HG03108 (cell line): ENCODE results near the gene KIAA1328.
"Not testable (repeated sequence)": the region's sequence is repeated elsewhere in the genome, so short reads cannot be mapped to it uniquely, and the experiment has no call there.

Experiments
- ATAC-seq: cut with Tn5 transposase; IDR thresholded peaks from one replicate; pipeline ENCODE4 v1.9.1; 2021; ENCODE audit warnings: moderate library complexity; ENCODE audit not compliant: unreplicated experiment

Gene KIAA1328

DNA sequence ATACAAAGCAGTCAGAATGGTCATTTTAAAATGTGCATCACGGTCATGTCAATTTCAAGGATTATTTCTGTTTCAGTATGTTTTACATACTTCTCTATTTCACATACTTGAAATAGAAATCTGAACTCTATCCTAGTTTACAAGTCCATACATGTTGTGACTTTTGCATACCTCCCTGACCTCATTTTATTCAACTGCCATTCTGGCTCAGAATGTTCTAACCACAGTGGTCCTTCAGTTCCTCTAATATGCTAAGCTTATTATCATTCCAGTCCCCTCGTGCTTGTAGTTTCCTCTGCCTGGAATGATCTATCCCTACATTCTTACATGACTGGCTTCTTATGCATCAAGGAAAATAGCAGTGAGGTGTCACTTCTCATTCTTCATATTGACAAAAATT, 295.6 kb downstream of the KIAA1328 start:
- ATAC-seq: no peak

DNA sequence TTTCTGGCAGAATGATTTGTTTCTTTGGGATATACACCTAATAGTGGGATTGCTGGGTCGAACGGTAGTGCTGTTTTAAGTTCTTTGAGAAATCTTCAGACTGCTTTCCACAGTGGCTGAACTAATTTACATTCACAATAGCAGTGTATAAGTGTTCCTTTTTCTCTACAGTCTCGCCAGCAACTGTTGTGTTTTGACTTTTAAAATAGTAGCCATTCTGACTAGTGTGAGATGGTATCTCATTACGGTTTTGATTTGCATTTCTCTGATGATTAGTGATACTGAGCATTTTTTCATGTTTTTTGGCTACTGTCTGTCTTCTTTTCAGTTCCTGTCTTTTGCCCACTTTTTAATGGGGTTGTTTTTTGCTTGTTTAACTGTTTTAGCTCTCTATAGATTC, 306.2 kb downstream of the KIAA1328 start:
- no peak for ATAC-seq

DNA sequence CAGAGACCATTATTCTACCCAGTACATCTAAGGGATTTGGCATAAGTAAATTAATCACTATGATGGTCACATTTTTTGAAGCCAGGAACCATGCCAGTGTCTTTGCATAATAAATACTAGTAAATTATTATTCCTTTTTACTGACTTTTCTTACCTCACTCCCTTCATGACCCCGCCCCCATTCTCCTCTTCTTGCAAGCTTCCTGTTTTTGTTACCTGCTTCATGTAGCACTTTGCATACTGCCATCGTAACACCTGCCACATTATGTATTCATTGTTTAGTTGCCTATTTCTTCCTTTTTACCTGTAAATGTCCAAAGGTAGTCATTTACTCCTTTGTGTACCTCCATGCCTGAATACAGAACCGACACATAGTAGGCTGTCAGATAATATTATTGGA, 309.5 kb downstream of the KIAA1328 start:
- no peak for ATAC-seq

DNA sequence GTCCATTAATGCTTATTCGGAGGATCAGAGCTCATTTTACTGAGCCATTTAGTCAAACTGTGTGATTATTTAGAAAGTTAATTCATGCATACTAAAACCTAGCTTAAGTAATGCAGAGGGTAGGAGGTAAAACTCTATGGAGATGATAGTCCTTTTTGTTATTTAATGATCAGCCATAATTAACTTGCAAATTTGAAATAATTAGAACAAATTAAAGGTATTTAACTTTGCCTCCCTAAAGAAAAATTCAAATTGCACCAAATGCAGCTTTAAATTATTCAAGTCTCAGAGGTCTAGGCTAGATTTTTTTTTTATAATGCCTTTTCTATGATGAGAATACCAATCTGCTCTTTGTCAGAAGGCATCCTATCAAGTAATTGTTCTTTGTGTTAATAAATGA, 310.9 kb downstream of the KIAA1328 start:
- ATAC-seq: no peak

DNA sequence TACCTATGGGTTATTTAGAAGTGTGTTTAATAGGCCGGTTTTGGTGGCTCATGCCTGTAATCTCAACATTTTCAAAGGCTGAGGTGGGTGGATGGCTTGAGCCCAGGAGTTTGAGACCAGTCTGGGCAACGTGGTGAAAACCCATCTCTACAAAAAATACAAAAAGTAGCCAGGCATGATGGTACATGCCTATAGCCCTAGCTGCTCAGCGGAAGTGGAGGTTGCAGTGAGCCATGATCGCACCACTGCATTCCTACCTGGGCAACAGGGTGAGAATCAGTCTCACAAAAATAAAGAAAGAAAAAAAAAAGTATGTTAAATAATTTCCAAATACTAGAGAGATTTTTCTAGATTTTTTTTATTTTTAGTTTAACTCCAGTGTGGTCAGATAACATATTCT, 316.0 kb downstream of the KIAA1328 start:
- no peak for ATAC-seq

DNA sequence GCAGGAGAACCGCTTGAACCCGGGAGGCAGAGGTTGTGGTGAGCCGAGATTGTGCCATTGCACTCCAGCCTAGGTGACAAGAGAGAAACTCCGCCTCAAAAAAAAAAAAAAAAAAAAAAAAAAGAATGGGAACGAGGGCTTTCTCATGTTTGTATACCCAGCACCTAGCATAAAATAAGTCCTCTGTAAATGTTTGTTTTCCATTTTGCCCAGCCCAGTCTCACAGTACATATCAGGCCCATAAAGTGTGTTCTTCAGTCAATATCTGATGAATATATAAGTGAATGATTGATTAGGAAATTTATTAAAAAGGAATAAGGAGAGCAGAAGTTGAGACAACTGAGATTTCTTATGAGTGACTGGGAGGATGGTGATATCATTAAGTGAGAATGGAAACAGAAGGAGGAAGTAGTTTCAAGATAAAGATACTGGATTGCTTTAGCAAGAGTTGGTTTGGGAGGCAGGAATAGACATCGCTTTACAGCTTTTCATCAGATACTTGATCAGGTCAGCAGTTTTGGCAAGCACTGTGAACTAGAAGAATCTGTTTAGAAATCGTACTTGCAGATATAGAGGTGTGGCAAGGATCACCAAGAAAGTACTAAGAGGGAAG, 327.5 kb downstream of the KIAA1328 start:
- no peak for ATAC-seq

DNA sequence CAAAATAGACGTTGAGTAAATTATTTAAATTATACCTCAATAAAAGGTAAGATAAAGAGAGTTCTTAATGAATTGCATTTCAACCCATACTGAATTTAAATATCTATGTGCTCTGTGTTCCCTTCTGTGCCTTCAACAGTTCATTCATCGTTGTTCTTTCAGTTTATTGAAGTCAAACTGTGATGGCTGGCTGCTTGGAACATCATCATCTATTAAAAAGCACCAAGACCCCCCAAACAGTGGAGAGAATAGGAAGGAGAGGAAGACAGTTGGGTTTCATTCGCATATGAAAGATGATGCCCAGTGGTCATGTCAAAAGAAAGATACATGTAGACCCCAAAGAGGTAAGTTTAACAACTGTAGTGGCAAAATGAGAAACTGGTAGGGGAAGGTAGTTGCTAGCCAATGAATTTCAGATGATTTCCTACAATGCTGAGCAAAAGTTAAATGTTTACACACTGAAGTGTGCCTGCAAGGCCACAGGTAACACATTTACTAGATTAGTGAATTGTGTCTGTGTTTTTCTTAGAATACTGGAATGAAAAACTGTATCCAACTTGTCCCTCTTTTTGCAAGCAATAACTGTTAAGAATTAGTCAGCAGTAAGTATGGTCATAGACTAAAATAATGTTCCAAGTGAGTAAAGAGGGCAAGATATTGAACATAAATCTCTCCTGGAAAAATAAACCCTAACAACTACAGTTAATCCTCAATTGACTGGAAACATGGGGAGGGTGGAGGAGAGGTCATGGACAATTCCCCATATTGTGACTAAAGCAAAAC, 331.3 kb downstream of the KIAA1328 start:
- ATAC-seq: no peak

DNA sequence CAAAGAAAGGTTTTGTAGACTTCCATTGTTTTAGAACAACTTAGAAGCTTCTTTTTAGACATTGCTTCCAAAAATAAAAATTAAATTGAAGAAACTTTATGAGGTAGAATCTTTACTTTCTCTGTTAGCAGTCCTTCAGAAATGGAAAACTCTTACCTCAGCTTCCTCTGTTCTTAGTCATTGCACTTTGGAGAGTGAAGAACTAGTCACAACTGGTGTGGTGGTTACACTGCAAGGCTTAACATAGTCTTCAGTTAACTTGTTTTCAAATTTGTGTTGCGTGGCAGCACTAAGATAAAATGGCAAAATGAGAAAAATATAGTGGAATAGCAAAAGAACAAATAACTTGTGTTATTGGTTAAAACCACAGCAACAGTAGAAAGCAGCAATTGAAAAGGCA, 332.6 kb downstream of the KIAA1328 start:
- no peak for ATAC-seq

DNA sequence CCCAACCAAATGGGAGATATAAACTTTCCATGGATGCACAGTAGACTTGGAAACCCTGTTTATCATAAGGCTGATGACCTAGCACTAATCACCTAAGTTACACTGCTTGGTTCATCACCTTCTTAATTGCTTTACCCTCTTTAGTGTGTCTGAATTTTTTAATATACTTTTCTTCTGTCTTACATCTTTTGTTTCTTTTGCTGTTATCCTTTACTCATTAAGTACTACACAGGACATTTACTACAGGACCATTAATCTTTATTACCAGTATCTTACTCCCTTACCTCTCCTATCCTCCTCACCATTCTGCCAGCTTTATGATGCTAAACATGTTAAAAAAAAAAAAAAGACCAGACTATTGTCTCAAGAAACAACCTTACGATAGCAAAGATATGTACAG, 333.6 kb downstream of the KIAA1328 start:
- no peak for ATAC-seq

DNA sequence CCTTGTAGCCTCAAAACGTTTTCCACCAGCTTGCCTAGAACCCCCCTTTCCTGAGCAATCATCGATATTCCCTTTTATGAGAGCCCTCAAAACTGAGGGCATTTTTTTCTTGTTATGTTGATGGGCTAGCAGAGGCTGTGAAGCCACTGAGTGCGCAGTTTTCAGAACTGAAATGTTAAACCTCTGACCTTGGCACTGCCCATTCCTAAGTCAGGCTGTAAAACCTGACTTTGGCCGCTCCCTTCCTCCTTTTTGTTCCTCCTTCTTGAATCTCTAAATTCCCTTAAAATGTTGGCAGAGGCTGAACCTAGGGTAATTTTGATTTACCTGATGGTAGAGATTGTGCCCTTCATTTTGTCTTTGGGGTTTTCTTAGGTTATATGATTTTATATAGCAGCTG, 334.2 kb downstream of the KIAA1328 start:
- ATAC-seq: no peak

DNA sequence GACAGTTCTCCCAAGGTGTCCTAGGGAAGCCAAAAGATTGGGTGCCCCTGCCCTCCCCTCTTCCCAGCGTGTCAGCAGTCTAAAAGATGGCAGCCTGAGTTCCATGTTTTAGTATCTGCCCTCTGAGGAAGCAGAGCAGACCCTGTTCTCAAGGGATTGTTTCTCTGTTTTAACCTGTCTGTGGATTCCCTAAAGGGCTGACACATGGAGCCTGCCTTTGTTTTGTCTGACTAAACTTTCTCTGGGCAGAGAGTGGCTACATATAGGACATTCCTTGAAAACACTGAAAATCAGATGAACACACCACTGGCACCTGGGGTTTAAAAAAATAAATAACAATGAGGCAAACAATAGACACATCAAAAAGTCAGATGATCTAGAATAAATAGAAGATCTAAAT, 337.6 kb downstream of the KIAA1328 start:
- ATAC-seq: no peak

DNA sequence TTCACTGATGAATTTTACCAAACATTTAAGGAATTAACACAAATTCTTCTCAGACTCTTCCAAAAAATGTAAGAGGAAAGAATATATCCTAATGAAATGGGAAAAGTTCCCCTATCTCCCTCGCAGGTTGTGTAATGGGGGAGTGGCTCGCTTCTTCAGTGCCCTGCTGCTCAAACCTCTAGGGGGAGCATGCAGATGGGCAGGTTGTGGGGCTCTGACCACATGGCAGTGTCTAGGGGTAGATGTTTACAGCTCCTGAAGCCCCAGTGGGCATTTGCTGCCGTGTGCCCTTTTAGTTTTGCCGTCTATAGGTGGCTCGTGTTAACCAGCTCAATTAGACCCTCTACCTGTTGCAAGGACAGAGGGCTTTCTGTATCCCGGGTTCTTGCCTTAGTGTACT, 338.0 kb downstream of the KIAA1328 start:
- not testable (repeated sequence) for ATAC-seq

DNA sequence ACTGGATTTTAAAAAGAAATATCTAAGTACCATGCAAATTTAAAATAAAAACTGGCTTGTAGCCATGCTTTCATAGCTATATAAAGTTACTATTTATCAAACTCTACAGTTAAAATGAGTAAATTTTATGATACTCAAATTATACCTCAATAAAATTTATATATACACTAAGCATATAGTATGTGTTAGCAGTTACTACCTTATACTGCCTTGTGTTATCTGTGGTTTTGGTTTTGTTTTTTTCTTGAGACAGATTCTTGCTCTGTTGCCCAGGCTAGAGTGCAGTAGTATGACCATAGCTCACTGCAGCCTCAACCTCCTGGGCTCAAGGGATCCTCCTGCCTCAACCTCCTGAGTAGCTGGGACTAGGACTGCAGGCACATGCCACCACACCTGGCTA, 342.1 kb downstream of the KIAA1328 start:
- ATAC-seq: no peak

DNA sequence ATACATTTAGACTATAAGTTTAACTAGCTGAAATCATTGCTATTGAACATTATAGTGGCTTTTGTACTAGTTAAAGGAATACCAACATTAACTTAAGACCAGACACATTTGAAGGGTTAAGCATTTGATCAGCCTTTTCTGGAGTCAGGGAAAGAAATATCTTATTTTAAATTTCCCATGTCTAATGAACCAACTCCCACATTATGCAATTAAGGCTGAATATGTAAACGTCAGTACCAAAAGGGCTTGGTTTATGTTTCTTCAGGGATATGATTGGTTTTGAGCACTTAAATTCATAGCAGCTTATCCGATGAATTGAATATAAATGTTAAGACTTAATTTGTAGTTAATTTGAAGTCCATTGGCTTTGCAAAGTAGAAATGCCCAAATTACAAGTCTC, 344.5 kb downstream of the KIAA1328 start:
- no peak for ATAC-seq

DNA sequence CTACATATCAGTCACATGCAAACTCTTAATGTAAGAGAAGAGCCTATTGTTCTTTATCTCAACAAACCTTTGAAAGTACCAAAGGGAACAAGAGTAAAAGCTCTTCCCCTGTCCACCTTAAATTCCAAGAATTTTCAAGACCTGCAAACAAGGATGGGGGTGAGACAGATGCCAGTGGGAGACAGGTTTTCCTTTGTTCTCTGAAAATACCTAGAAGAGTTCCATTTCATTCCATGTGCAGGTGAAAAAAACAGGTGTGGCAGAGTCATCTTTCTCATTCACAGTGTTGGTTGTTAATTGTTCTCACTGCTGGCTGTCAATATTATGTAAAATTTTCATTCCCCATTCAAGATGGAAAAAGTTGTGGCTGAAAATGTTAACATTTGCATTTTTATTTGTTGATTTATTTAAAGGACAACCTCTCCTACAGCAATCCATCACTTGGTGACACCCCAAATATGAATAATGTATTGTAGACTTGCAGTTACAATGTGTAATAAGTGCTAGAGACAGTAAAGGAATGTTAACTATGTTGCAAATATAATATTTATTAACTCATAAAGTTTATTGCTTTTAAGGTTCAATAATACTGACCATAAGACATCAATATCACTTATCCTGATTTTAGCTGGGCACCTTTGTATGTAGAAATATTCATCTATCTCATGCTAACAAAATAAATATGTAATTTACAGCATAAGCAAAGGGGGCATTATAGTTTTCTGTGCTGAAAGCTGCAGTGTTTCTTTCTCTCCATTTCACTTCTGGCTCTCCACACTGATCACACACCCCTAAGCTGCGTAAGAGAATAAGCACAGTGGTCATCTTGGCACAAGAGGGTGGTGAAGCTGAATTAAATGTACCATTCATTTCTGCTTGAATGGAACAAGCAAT, 347.0 kb downstream of the KIAA1328 start:
- ATAC-seq: no peak

DNA sequence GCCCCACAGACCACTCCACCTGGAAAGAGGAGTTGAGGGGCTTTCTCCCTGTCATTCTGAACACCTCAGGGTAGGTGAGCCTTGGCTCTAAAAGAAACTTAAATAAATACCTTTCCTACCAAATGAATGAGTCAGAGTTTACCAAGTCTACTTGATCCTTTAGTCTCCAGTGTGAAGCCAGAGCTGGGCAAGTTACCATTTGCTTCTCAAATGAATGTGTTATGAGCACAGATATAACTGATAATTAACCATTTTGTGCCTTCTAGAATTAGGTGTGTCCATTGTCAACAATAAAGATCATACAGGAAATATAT, 347.7 kb downstream of the KIAA1328 start:
- ATAC-seq: no peak

DNA sequence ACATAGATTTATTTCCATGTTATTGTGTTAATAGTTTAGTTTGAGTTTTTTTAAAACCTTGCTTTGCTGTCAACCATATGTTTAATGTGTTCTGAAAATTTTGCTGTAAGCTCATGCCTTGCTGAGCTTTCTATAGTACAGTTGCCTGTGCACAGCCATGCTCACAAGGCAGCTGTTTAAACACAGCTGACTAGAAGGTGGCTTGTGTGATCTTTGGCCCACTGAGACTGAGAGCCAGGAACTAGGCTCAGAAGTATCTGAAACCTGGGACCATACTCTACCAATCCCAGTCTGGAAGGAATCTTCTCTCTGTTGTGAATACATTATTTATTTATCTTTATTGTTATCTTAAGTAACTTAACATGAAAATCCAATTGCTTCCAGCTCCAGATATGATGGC, 350.5 kb downstream of the KIAA1328 start:
- ATAC-seq: no peak

DNA sequence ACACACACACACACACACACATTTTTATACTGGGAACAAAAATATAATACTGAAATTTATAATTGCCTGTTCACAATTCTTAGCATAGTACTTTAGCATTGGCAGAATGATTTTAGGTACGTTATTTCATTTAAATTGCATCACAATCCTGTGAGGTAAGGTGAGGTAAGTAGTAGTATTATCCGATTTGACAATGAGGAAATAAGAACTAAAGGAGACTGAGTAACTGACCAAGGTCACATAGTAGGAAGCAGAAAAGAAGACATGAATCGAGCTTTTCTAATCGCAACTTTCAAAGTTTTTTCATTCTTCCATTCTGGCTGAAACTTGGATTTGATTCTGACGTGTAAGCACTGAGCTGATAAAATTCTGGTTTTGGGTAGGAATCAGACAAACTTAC, 351.2 kb downstream of the KIAA1328 start:
- no peak for ATAC-seq

DNA sequence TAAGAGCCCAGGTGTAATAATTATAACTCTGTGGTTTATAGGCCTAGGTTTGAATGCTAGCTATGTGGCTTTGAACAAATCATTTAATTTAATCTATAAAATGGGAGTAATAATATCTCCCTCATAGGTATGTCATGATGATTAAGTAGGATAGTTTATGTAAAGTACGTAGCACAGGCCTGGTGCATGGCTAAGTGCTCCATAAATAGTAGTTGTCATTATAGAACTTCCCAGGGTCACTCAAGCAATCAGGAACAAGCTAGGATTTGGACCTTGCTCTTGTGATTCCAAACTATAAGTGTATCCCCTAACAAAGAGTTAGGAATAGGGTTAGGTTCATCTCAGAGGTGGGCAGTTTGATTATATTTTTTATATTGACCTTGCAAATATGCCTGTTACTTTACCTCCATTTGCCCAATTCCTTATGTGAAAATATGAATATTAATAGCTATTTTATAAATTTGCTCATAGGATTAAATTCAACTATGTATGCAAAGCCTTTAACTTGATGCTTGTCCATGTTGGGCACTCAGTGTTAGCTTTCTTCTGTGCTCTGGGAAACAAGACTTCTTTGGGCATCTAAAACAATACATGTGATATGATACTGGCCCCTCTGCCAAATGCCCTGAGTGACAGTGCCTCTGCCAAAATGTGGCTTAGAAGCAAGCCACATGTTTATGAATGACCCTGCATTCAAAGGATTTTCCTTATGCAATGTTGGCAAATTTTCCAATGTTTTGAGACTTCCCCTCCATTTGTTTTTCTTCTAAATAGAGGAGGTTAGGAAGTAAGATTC, 353.6 kb downstream of the KIAA1328 start:
- no peak for ATAC-seq

DNA sequence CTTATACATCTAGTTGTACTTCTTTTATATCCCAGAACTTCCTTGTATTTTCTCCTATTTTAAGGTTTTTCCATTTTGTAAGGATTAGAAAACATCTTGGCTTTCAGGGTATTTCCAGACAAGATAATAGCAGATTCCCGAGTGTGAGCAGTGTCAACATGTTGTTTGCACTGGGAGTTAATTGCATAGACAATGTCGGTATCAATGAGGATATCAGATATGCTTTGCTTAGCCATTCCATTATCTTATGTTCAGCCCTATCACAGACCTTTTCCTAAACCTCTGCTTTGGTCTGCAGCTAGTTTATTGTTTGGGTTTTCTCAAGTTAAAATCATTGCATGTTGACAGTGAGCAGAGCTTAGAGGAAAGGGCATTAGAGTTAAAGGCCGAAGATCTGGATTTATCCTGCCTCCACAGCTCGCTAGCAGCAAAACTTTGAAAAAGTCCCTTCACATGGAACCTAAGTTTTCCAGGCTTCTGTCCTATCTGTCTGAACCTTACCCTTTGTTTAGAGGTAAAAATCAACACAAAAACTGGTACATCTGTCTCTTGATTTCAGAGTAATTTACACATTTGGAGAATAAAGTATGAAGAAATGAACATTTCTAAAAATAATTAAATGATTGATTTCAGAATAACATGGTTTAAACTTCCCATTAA, 355.4 kb downstream of the KIAA1328 start:
- no peak for ATAC-seq
